Left colon (tissue), 2 donors: Measurements from ENCODE around the gene SOCS4. TPM values are rescaled to one million over a fixed set of nuclear protein-coding genes. Genes with fewer than 3 reads are reported as not detected.
"Not testable (repeated sequence)": the region's sequence is repeated elsewhere in the genome, so short reads cannot be mapped to it uniquely, and the experiment has no call there.

Experiments
- ATAC-seq: fragments of 200-7000 bp; cut with Tn5 transposase; one replicate; pipeline ENCODE4 v1.9.1; 2020; ENCODE audit warnings: mild to moderate bottlenecking, moderate library complexity
- DNase-seq, 2 donors: peaks; one replicate each; pipeline ENCODE4 v3.0.0-alpha.2; 2020
- intact Hi-C, 2 donors: fragments of 100-400 bp; cut with DNase I in 1 of 2; cut with micrococcal nuclease in 1 of 2; formaldehyde crosslinking; loops; one replicate each; pipeline versions ENCODE4 v1.11.2 to v1.14.0; 2022; cut with DNase I, micrococcal nuclease
- long read RNA-seq: library from polyadenylated mRNA; unstranded; transcript quantifications from one replicate; pipeline ENCODE4 v2.0.0, GENCODE V29; 2021
- total RNA-seq, 2 donors: library from RNA; stranded (reverse); fragmentation: NEBNext Ultra II Directional; extraction: Animal tissue kit (Norgen Biotek cat#: 25700); gene quantifications; one replicate each; pipeline ENCODE4 v1.2.1, GENCODE V29; 2021
- donor health status: DM: no; HTN: no; CAD: no.
- donor health status: DM: yes; HTN: yes; CAD: no.

SOCS4 gene, protein sequence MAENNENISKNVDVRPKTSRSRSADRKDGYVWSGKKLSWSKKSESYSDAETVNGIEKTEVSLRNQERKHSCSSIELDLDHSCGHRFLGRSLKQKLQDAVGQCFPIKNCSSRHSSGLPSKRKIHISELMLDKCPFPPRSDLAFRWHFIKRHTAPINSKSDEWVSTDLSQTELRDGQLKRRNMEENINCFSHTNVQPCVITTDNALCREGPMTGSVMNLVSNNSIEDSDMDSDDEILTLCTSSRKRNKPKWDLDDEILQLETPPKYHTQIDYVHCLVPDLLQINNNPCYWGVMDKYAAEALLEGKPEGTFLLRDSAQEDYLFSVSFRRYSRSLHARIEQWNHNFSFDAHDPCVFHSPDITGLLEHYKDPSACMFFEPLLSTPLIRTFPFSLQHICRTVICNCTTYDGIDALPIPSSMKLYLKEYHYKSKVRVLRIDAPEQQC
- 10 to 100 TPM; 17.3 to 20.0 TPM for total RNA-seq
- long read RNA-seq, full-length matches to known transcripts: 2 of 5 reads
- long read RNA-seq, partial matches to known transcripts: 0 of 5 reads
- long read RNA-seq, other reads (novel, unspliced or antisense): 3 of 5 reads

DNA sequence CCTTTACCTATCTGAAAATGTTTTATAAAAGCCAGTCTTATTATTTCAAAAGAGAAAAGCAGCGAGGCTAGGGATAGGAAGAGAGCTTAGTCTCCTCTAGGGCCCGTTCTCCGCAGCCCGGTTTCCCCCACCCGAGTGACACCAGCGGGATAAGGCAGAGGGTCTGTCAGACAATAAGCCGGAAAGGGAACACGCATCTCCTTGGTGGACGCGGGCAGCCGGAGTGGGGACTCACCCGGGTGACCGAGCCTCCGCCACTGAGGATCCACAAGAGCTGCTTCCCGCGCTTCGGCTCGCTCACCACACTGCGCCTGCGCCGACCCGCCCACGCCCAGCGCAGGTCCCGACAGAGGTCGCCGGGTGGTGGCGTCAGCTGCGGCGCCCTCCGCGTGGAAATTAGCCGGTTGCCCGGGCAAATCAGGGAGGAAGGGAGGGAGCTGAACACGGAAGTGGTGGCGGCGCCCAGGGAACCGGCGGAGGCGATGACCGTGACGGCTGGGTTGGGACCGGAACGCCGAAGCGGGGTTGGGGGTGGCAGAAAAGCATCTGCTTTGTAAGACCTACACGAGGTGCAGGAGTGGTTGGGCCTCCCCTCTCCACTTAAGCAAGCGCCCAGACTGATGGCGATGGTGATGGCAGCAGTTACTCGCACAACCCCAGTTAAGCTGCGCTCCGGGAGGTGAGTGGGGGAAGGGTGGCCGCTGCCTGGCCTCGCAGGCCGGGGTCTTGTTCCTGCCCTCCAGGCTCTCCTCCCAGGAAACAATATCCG is at the start of gene SOCS4, which contains the start of gene WDHD1:
Gene SOCS4, plus strand, starts transcription at position 444 of the 769 bp plus-strand sequence. CDS start 15,806 bp downstream, outside the sequence.
Gene WDHD1, minus strand, starts transcription at position 307 of the 769 bp plus-strand sequence. CDS start 312 bp downstream, outside the sequence.
- intact Hi-C loops: no loop called here
- peak; percentile 99 for ATAC-seq

DNA sequence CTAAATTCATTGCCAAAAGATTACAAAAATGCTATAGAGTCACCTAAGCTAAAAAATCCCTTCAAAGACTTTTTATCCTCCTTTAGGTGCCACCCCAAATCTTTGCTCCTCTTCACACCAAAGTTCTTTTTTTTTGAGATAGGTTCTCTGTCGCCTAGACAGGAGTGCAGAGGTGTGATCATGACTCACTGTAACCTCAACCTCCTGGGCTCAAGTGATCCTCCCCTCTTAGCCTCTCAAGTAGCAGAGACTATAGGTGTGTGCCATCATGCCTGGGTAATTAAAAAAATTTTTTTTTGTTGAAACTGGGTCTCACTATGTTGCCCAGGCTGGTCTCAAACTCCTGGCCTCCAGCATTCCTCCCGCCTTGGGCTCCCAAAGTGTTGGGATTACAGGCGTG is 48.0 kb upstream of the SOCS4 start:
- intact Hi-C loops: no loop called here
- no peak for ATAC-seq
- no peak for DNase-seq

More for the DNA sequence above, at the start of gene SOCS4, which contains the start of gene WDHD1:
- peak; percentile 95 for DNase-seq

DNA sequence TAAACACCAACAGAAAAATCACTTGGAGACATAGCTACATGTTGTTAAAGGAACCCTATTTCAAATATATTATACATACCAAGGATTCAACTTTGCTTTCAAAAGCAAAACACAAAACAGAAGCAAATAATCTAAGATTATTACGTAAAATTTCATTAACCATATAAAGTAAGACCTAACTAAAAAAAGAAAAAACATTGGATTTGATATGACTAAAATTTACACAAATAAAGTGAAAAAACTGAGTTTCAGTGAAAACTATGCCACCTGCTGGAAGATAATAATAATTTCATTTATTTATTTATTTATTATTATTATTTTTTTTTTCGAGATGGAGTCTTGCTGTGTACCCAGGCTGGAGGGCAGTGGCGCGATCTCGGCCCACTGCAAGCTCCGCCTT is 45.3 kb upstream of the SOCS4 start:
- no peak for ATAC-seq
- intact Hi-C loops: no loop called here
- DNase-seq: no peak

DNA sequence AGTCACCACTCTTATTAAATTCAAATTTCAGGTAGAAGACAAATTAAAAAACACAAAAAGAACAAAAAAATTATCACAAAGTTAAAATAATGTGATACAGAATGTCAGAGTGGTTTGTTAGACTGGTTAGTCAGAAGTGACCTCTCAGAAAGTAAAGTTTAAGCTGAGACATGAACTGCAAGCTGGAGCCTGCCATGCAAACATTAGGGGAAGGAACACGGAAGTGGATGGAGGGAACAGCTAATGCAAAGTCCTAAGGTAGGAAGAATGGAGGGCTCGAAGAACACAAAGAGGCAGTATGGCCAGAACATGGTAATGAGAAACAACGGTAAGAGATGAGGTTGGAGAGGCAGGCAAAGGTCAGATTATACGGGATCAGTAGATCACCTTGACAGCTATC is 41.9 kb upstream of the SOCS4 start:
- intact Hi-C loops: no loop called here
- ATAC-seq: no peak
- no peak for DNase-seq

DNA sequence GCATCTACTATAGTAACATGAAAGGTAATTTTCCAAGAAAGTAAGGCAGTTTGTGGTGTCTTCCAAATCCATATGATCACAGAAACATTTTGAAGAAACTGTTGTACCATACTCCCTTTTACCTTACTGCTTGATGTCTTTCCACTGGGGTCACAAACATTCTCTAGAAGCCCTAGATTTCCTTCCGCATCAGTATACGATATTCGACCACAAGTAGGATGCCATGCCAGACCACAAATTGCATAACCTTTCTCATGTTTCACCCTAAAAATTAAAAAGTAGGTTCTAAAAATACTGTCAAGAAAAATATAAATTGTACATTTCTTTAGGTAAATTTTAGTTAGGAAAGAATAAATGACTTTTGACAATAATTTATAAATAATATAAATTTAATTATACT is 26.7 kb upstream of the SOCS4 start:
- intact Hi-C loops: no loop called here
- no peak for DNase-seq
- no peak for ATAC-seq

DNA sequence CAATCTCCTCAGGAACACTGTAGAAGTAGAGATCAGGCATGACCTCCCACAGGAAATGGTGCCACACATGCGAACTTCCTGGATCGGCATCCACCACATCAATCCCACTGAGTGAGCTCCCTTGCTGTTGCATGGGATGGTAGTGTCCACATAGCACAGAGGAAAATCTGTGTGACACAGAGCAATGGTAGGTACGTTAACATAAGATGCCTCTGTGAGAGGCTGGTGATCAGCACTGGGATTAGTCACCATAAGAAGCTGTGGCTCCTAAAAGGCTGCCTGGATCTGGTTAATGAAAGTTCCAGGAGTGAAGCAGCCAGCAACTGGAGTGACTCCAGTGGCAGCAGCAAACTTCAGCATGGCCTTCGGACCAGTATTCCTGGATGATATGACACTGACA is 22.0 kb upstream of the SOCS4 start:
- intact Hi-C loops: no loop called here
- no peak for ATAC-seq
- DNase-seq: no peak

DNA sequence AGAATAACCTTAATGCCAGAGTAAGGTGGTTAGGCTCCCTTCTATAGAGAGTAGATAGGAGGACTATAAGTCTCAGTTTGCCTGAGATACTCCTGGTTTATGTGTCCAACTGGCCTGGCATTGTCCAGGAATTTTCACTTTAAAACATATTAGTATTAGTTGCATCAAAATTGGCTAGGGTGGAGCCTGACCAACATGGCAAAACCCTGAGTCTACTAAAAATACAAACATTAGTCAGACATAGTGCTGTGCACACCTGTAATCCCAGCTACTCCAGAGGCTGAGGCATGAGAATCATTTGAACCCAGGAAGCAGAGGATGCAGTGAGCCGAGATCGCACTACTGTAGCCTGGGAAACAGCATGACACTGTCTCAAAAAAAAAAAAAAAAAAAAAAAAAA is 12.0 kb upstream of the SOCS4 start:
- intact Hi-C loops: no loop called here
- DNase-seq (no peak), ATAC-seq (no peak)

DNA sequence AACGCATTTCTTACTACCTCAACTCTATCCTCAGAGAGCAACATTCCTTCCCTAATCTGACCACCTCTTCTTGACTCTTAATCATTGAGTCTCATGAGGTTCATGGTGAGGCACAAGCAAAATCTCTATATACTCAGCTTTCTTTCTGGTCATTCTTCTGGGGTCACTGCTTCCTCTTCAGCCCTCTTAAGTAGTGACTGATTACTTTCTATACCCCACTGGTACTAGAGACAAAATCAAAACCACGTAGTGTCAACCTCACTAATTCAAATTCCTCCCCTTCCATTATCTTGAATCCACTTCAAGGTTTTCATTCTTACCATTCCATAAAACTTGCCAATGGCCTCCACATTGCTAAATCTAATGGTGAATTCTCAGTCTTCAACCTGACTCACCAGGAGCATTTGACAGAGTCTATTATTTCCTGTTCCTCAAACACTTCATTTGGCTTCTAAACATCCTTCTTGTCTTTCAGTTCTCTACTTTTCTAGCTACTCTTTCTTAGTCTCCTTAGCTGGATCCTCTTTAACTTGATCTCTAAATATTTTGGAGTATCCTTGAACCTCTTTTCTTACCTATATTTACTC is 7.0 kb upstream of the SOCS4 start:
- DNase-seq (no peak), ATAC-seq (no peak)
- intact Hi-C loops: no loop called here

DNA sequence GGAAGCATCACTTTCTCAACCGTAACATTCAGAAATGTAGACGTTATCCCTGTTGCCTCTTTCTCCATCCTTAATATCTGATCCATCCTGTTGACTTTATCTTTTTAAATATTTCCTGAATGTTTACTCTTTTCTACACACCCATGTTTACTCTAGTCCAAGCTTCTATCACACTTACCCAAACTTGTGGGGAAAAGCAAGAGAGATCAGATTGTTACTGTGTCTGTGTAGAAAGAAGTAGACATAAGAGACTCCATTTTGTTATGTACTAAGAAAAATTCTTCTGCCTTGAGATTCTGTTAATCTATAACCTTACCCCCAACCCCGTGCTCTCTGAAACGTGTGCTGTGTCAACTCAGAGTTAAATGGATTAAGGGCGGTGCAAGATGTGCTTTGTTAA is 2.7 kb upstream of the SOCS4 start:
- ATAC-seq, DNase-seq, intact Hi-C loops: not testable (repeated sequence)

DNA sequence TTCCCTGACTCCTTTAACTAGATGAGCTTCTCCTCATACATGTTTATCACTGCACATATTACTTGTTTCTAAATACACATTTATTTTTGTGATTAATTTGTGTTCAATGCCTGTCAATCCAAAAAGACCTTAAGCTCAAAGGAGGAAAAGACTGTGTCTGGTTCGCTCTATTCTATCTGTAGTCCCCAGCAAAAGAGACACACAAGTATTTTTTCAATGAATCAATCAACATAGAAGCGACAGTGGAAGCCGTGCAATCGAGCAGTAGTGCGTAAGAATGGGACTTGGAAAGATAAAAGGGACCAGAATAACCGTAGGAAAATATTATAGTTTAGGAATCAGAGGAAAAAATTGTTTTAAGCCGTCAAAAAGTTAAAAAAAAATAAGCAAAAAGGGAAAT is 1.1 kb upstream of the SOCS4 start:
- DNase-seq (no peak), ATAC-seq (no peak)
- intact Hi-C loops: no loop called here

DNA sequence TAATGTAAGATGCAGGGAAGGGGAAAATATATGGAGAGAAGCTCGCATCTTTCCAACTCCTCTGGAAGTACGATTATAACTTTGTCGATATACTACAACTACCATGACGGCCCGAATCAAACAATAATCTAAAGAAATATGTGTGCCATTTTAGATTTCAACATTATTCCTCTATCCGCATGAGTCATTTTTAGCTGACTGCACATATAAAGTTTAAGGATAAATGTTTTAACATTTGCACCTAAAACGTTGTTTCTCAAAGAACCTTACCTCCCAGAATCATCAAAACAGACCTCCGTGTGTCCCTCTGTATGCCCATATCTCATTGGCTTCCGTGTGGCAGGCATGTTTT is 619 bp upstream of the SOCS4 start:
- intact Hi-C loops: no loop called here
- DNase-seq (no peak), ATAC-seq (no peak)

DNA sequence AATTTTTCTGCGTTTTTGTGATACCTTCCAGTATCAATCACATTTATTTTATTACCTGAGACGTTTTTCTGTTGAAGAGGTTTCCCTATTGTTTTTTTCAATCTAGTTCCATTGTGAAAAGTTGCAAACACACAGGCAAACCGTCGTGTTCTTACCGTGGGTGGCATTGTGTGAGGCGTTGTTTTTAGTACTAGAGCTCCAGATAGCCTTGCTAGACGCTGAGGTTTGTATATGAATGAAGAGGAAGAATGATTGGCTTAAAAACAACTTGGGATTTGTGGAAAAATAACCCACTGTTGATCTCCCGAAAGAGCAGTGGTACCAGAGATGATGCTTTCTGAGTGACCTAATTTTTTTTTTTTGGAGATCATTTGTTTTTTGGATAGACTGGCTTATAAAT is 1.0 kb downstream of the SOCS4 start:
- ATAC-seq: no peak
- intact Hi-C loops: no loop called here
- DNase-seq: no peak

DNA sequence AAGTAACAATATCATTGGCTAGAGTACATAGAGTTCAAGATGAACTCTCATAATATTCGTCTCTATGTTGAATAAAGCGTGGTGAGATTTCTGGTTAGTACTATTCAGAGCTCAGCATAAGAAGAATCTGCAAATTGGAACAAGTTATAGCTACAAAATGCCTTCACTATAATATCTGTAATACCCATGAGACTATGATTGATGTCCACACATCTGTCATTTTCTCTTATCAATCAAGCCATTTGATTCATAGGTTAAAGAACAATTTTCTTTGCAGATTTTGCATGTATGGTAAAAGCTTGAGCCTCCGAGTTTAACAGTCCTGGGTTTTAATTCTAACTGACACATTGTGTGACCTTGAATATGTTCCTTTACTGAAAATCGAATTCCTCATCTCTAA is 1.4 kb downstream of the SOCS4 start:
- no peak for DNase-seq
- ATAC-seq: no peak
- intact Hi-C loops: no loop called here

DNA sequence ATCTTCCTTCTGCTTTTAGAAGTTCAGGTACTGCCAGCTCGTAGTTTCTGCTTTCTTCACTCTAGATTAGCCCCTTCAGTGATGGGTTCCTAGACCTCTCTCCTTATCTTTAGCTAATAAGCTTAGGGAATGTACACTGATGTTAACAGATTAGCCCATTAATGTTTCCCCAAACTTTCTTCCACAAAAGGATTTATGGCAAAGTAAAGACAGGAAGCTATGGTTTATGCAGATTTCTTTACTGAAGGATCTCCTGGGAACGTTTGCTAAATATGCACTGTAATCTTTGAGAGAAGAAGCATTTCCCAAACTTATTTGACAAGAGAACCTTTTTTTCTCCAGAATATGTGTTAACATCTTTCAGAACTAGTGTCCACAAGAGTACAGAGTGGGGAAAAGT is 4.2 kb downstream of the SOCS4 start:
- intact Hi-C loops: no loop called here
- ATAC-seq: no peak
- no peak for DNase-seq

DNA sequence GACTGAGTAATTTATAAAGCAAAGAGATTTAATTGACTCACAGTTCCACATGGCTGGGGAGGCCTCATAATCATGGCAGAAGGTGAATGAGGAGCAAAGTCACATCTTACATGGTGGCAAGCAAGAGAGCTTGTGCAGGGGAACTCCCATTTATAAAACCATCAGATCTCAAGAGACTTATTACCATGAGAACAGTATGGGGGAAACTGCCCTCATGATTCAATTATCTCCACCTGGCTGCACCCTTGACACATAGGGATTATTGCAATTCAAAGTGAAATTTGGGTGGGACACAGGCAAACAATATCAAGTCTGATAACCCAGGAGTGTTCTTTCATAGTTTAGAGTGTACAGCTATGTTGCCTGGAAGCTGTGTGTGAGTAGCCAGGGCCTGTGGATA is 11.0 kb downstream of the SOCS4 start:
- DNase-seq, intact Hi-C loops, ATAC-seq: not testable (repeated sequence)

DNA sequence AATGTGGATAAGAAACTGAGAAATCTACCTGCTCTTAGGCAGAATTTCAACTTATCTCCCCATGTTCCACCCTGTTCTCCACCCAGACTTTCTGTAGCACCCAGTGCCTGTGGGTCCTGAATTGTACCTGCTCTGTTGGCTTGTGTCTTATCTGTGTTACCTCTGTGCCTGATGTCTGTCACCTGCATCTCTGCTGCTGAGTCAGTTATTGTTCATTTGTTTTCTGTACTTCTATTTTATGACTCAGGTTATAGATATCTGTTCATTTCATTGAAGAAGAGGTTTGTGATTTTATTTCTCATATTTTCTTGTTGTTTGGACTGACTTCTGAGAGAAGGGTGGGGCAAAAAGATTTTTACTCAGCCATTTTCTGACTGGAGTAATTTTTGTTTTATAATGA is 11.7 kb downstream of the SOCS4 start:
- ATAC-seq: no peak
- DNase-seq: no peak
- intact Hi-C loops: no loop called here

DNA sequence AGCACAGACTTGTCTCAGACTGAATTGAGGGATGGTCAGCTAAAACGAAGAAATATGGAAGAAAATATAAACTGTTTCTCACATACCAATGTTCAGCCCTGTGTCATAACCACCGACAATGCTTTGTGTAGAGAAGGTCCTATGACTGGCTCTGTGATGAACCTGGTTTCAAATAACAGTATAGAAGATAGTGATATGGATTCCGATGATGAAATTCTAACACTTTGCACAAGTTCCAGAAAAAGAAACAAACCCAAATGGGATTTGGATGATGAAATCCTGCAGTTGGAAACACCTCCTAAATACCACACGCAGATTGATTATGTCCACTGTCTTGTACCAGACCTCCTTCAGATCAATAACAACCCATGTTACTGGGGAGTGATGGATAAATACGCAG is 16.5 kb downstream of the SOCS4 start:
- DNase-seq (no peak), ATAC-seq (no peak)
- intact Hi-C loops: no loop called here

DNA sequence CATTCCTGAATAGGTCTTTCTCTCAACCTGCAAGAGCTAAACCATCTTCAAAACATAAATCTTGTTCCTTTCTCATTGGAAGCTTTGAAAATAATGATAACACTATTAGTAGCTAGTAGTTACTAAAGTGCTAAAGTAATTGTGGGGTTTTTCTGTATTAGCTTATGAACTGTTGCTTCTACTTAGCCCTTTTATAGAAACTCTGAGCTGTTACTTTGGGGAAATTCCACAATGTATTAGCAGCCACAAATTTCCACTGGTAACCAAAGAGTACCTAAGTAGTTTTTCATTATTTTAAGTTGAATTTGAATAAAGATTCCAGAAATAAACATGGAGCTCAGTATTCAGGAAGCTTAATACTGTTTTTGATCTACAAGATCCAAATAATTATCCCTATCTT is 18.1 kb downstream of the SOCS4 start:
- ATAC-seq (no peak), DNase-seq (no peak)
- intact Hi-C loops: no loop called here

DNA sequence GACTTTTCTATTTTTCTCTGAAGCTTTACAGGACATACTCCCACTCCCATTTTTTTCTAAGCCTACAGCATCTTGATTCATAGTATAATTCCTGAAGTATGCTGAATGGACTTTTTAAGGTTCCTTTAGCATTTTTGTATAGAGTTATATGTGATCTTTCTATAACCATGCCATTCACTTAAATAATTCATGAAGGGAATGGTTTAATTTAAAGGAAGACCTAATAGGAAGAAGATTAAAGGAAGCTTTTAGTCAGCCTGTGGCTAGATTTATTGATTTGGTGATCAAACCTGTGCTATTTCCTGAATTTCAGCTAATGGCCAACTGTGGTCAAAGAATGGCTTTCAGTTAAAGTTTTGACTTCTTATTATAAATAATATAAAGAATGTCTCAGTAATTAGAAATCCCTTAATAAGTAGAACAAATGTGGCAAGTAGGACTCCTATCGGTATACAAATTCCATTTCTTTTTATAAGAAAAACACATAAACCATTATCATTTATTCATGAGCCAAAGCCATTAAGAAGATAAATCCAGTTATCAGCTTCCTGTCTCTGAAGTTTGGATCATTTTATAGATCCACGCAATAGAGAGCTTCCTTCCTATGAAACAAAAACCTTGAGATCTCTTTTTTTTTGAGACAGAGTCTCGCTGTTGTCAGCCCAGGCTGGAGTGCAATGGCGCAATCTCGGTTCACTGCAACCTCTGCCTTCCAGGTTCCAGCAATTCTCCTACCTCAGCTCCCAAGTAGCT is 20.4 kb downstream of the SOCS4 start:
- no peak for DNase-seq
- intact Hi-C loops: no loop called here
- ATAC-seq: no peak
